GM21576 (cell line): ENCODE results near the gene WNT3A.

Source experiments
- ATAC-seq: cut with Tn5 transposase; IDR thresholded peaks from one replicate; pipeline ENCODE4 v1.9.1; 2021; ENCODE audit warnings: mild to moderate bottlenecking, moderate library complexity; ENCODE audit not compliant: unreplicated experiment

The WNT3A gene

DNA sequence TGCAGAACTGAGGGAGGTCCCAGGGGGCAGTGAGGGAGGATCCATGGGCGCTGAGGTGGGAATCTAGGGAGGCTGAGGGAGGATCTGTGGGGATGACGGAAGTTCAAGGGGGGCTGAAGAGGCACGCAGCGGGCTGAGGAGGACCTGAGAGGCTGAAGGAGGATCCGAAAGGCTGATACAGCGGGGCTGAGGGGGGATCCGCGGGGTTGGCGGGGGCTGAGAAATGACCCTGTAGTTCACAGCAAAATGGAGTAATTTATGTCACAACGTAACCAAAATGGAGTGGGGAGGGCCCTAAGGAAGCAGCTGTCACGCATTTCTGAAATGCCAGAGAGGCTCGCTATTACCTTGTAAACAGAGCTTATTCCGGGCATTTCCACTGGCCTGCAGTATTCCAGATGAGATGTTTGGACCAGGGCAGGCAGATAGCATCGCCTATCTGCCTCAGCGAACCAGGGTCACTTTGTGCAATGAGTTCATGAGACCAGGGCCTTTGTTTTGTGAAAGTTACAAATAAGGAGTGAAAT is 103.2 kb downstream of the WNT3A start:
- ATAC-seq: peak; percentile 5

DNA sequence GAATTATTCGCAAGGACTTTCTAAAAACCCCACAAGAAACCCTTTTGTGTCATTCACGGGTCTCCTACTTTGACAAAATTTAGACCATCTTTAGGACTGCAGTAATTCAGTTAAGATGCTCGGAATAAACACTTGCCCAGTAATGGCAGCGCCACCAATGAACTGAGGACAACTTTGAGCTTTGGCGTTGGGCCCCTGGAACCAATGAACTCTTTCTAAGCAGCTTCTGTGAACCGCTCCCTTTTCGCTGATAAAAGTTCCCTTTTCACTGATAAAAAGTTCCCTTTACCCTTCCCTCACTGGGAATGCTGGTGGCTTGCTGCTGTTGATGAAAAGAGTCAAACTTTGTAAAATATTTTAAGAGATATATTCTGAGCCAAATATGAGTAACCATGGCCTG is 103.8 kb downstream of the WNT3A start:
- no peak for ATAC-seq
